Occipital lobe (tissue), 2 donors: ENCODE measurements around the gene DENND2D. TPM values are rescaled to one million over a fixed set of nuclear protein-coding genes. Genes with fewer than 3 reads are reported as not detected.

Experiments
- DNase-seq: peaks from one replicate; lab custom pipeline; 2025; lab: John Stamatoyannopoulos, UW
- total RNA-seq: library from RNA; depleted of rRNA; stranded (reverse); fragments of >200 nt; gene quantifications from one replicate; pipeline ENCODE4 v1.2.3, GENCODE V29; 2014

DENND2D gene
- 0.94 TPM for total RNA-seq

- peak; percentile 18 for DNase-seq
These were observed at the start of gene DENND2D for GRCh38 chr1:111199881-111200801. Gene DENND2D, minus strand, starts transcription at chr1:111200646. Its CDS starts 187 bp downstream, at chr1:111200459.

- DNase-seq, result peak; percentile 6
These were observed 49.5 kb upstream of the DENND2D start for GRCh38 chr1:111249960-111250359.

GRCh38 chr1:111247125-111247838 lies 46.8 kb upstream of the DENND2D start:
- no peak for DNase-seq

GRCh38 chr1:111242805-111243523 lies 42.5 kb upstream of the DENND2D start:
- no peak for DNase-seq

GRCh38 chr1:111241797-111242196 lies 41.4 kb upstream of the DENND2D start:
- no peak for DNase-seq

- DNase-seq, result no peak
These were observed 37.8 kb upstream of the DENND2D start for GRCh38 chr1:111238056-111238795.

- no peak for DNase-seq
These were observed 36.4 kb upstream of the DENND2D start for GRCh38 chr1:111236806-111237205.

- DNase-seq, result no peak
These were observed 35.9 kb upstream of the DENND2D start for GRCh38 chr1:111236379-111236778.

- DNase-seq, result no peak
These were observed 34.4 kb upstream of the DENND2D start for GRCh38 chr1:111234866-111235265.

- no peak for DNase-seq
These were observed 33.8 kb upstream of the DENND2D start for GRCh38 chr1:111234258-111234657.

- DNase-seq, result no peak
These were observed 31.7 kb upstream of the DENND2D start for GRCh38 chr1:111232134-111232533.

- DNase-seq, result no peak
These were observed 28.3 kb upstream of the DENND2D start for GRCh38 chr1:111228748-111229126.

GRCh38 chr1:111227851-111228747 lies 27.7 kb upstream of the DENND2D start:
- no peak for DNase-seq

- DNase-seq, result no peak
These were observed 27.0 kb upstream of the DENND2D start, which contains the start of gene CHI3L2 for GRCh38 chr1:111227434-111227833. Gene CHI3L2, plus strand, starts transcription at chr1:111227713. Its CDS starts 17 bp downstream, at chr1:111227730.

GRCh38 chr1:111225717-111226400 lies 25.4 kb upstream of the DENND2D start:
- DNase-seq, result no peak

GRCh38 chr1:111225091-111225490 lies 24.6 kb upstream of the DENND2D start:
- DNase-seq, result no peak

- no peak for DNase-seq
These were observed 22.8 kb upstream of the DENND2D start for GRCh38 chr1:111223126-111223685.

- peak; percentile 44 for DNase-seq
These were observed 22.1 kb upstream of the DENND2D start for GRCh38 chr1:111222308-111223125.
